DND-41 (cell line): ENCODE data around the gene TFRC.

Experiments used
- EZH2 ChIP-seq: IDR thresholded peaks from 3 replicates; pipeline ENCODE4 v1.6.1; 2012; ENCODE audit warnings: borderline replicate concordance, low read depth, mild to moderate bottlenecking, moderate library complexity, low read length, inconsistent platforms; ENCODE audit not compliant: severe bottlenecking
- TF ChIP-seq, protein P1 (sequence below): IDR thresholded peaks from 2 replicates; pipeline ENCODE4 v1.5.1; 2012; ENCODE audit warnings: borderline replicate concordance, low read length, moderate library complexity, mild to moderate bottlenecking; ENCODE audit not compliant: poor library complexity, severe bottlenecking; ENCODE audit errors: extremely low read depth

DNA sequence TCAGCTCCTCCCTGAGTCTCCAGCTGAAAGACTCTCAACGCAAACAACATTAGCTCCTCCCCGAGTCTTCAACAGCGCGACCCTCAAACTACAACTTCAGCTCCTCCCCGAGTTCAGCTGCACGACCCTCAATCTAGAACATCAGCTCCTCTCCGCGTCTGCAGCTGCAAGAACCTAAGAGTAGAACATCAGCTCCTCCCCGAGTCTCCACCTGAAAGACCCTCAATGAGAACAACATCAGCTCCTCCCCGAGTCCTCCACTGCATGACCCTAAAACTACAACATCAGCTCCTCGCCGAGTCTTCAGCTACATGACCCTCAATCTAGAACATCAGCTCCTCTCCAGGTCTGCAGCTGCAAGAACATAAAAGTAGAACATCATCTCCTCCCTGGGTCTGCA, 78.3 kb downstream of the TFRC start:
- TF ChIP-seq, protein P1, sequence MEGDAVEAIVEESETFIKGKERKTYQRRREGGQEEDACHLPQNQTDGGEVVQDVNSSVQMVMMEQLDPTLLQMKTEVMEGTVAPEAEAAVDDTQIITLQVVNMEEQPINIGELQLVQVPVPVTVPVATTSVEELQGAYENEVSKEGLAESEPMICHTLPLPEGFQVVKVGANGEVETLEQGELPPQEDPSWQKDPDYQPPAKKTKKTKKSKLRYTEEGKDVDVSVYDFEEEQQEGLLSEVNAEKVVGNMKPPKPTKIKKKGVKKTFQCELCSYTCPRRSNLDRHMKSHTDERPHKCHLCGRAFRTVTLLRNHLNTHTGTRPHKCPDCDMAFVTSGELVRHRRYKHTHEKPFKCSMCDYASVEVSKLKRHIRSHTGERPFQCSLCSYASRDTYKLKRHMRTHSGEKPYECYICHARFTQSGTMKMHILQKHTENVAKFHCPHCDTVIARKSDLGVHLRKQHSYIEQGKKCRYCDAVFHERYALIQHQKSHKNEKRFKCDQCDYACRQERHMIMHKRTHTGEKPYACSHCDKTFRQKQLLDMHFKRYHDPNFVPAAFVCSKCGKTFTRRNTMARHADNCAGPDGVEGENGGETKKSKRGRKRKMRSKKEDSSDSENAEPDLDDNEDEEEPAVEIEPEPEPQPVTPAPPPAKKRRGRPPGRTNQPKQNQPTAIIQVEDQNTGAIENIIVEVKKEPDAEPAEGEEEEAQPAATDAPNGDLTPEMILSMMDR = no peak
- no peak for TF ChIP-seq EZH2
